Measurements from ENCODE around the gene KIF16B. TPM values are rescaled to one million over a fixed set of nuclear protein-coding genes. Genes with fewer than 3 reads are reported as not detected.
"Not testable (repeated sequence)": the region's sequence is repeated elsewhere in the genome, so short reads cannot be mapped to it uniquely, and the experiment has no call there.

Gene KIF16B
- total RNA-seq, 4 donors from 2014 or later: 19.9 to 40.2 (median 20.5) TPM

- TF ChIP-seq EP300 (IDR thresholded peaks at IDR 0.05): no peak
- TF ChIP-seq CTCF (IDR thresholded peaks at IDR 0.05): no peak
- no peak for TF ChIP-seq POLR2A (IDR thresholded peaks at IDR 0.05)
- Histone ChIP-seq H3K4me1 (peaks cover 0 to 21% (median 0%) of the 10 kb centered on the region in 4 donors), H3K27ac (no peak overlapping the region), H3K27me3 (no peaks in the 10 kb centered on the region), H3K9me3 (no peaks in the 10 kb centered on the region), H3K4me3 (no peak overlapping the region), H3K36me3 (no peaks in the 10 kb centered on the region)
- DNase-seq (ENCODE audit: low spot score in 2 of 2): no peak
- 93 to 95% methylated on average over 3 of the region's 3 CpGs for WGBS, 2 donors
Observed at GRCh38 chr20:16606468-16607070, 33.3 kb upstream of the KIF16B start.

GRCh38 chr20:16601047-16601446 lies 27.8 kb upstream of the KIF16B start:
- no peak for DNase-seq (ENCODE audit: low spot score in 2 of 2)
- 82 to 83% methylated on average over 2 of the region's 2 CpGs for WGBS, 2 donors
- H3K27ac ChIP-seq: no peak overlapping the region
- no peak overlapping the region for H3K4me3 ChIP-seq
- H3K4me1 ChIP-seq: no peaks in the 10 kb centered on the region
- TF ChIP-seq CTCF (IDR thresholded peaks at IDR 0.05): no peak
- no peak for TF ChIP-seq EP300 (IDR thresholded peaks at IDR 0.05)
- TF ChIP-seq POLR2A (IDR thresholded peaks at IDR 0.05): no peak
- no peaks in the 10 kb centered on the region for H3K27me3 ChIP-seq
- H3K9me3 ChIP-seq: no peaks in the 10 kb centered on the region
- H3K36me3 ChIP-seq: no peaks in the 10 kb centered on the region

GRCh38 chr20:16599257-16599656 lies 26.0 kb upstream of the KIF16B start:
- no peak overlapping the region for H3K27ac ChIP-seq
- WGBS, 2 donors: 90 to 91% methylated on average over 3 of the region's 3 CpGs
- no peaks in the 10 kb centered on the region for H3K27me3 ChIP-seq
- no peaks in the 10 kb centered on the region for H3K4me1 ChIP-seq
- H3K4me3 ChIP-seq: no peak overlapping the region
- TF ChIP-seq POLR2A (IDR thresholded peaks at IDR 0.05) (no peak), EP300 (IDR thresholded peaks at IDR 0.05) (no peak), CTCF (IDR thresholded peaks at IDR 0.05) (no peak)
- H3K36me3 ChIP-seq: no peaks in the 10 kb centered on the region
- no peaks in the 10 kb centered on the region for H3K9me3 ChIP-seq
- DNase-seq (ENCODE audit: low spot score in 2 of 2): no peak

GRCh38 chr20:16596991-16597390 lies 23.7 kb upstream of the KIF16B start:
- Histone ChIP-seq H3K36me3 (no peaks in the 10 kb centered on the region), H3K27me3 (no peaks in the 10 kb centered on the region), H3K9me3 (no peaks in the 10 kb centered on the region), H3K4me1 (no peaks in the 10 kb centered on the region), H3K4me3 (no peak overlapping the region), H3K27ac (no peak overlapping the region)
- 50 to 56% methylated on average over 5 of the region's 5 CpGs for WGBS, 2 donors
- DNase-seq (ENCODE audit: low spot score in 2 of 2): no peak
- no peak for TF ChIP-seq EP300 (IDR thresholded peaks at IDR 0.05)
- no peak for TF ChIP-seq POLR2A (IDR thresholded peaks at IDR 0.05)

GRCh38 chr20:16596404-16596803 lies 23.2 kb upstream of the KIF16B start:
- H3K36me3 ChIP-seq; H3K9me3 ChIP-seq; H3K4me3 ChIP-seq; DNase-seq (ENCODE audit: low spot score in 2 of 2); H3K27ac ChIP-seq; H3K4me1 ChIP-seq; H3K27me3 ChIP-seq: not testable (repeated sequence)
- 92 to 95% methylated on average over 3 of the region's 3 CpGs for WGBS, 2 donors

GRCh38 chr20:16595376-16595775 lies 22.1 kb upstream of the KIF16B start:
- Histone ChIP-seq H3K27me3 (no peaks in the 10 kb centered on the region), H3K27ac (no peak overlapping the region), H3K4me3 (no peak overlapping the region), H3K36me3 (no peaks in the 10 kb centered on the region), H3K9me3 (no peaks in the 10 kb centered on the region), H3K4me1 (no peaks in the 10 kb centered on the region)
- no peak for TF ChIP-seq CTCF (IDR thresholded peaks at IDR 0.05)
- no peak for TF ChIP-seq POLR2A (IDR thresholded peaks at IDR 0.05)
- TF ChIP-seq EP300 (IDR thresholded peaks at IDR 0.05): no peak
- 90 to 100% methylated on average over 1 of the region's 1 CpG for WGBS, 2 donors
- DNase-seq (ENCODE audit: low spot score in 2 of 2): no peak
